Embryonic facial prominence (tissue), 1 donor: ENCODE measurements around the gene MFN2.
"Not testable (repeated sequence)": the region's sequence is repeated elsewhere in the genome, so short reads cannot be mapped to it uniquely, and the experiment has no call there.

ENCODE experiments used
- DNase-seq: peaks from one replicate; pipeline ENCODE4 v3.0.0-alpha.2; 2016; ENCODE audit errors: extremely low spot score

The MFN2 gene

DNA sequence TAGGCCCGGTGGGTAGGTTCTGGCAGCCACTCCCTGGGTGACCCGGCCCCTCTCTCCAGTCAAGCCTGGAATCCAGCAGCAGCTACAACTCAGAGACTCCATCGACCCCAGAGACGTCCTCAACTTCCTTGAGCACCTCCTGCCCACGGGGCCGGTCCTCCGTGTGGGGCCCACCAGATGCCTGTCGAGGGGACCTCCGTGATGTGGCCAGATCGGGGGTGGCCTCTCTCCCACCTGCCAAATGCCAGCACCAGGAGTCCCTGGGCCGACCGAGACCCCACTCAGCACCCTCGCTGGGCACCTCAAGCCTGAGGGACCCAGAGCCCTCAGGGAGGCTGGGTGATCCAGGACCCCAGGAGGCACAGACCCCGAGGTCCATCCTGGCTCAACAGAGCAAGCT is 41.8 kb downstream of the MFN2 start:
- DNase-seq: no peak

DNA sequence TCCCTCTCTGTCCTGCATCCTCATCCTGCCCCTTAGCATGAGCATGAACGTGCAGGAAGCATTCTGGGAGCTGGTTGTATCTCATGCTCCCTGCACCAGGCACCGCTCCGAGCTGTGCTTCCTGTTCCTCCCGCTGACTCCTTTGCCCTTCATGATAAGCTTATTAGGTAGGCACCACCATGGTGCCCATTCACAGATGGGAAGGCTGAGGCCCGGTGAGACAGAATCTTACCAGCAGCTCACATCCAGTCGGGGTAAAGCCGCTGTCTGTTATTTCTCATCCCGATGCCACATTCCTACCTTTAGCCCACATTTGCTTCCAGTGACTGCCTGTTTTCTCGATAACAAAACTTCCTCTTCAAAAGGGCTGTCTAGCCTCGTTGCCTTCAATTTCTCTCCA is 46.3 kb downstream of the MFN2 start:
- no peak for DNase-seq

DNA sequence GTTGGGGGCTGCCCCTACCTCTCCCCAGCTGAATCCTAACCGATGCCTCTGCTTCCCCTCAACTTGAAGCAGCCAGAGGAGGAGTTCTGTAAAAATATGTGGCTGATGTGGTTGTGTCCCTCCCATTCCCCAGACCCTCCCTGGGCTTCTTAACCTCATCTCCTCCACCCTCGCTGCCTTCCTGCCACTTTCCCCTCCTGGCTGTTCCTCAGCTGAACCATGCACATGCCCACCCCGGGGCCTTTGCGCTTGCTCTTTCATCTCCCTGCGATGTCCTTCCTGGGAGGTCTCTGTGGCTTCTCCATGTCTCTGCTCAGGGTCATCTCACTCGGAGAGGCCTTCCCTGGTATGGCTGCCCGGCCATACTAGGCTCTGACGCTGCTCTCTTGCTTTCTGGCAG is 48.0 kb downstream of the MFN2 start:
- DNase-seq: no peak

- DNase-seq: no peak
These were observed 48.8 kb downstream of the MFN2 start for GRCh38 chr1:12028957-12029511.

- no peak for DNase-seq
These were observed 49.6 kb downstream of the MFN2 start for GRCh38 chr1:12029720-12030339.

GRCh38 chr1:12031039-12031980 is 51.1 kb downstream of the MFN2 start:
- no peak for DNase-seq

DNA sequence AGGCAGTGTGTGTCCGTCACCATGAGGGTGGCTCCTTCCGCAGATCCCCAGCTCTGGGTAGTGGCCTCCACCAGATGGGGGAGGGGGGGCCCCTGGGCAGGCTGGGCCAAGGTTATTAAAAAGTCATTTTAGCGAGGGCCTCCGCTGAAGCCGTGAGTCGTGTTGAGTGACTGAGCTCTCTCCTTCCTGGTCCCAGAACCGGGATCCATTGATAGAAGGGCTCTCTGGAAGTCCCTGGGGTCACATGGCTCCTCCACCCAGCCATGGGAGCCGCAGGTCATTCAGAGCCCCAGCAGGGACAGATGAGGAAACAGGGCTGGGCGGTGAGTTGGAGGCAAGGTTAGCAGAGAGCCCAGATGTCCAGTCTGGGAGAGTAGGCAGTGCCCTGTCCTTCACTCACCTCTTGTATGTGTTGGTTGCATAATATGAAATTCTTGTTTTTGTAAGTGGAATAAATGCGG is 51.9 kb downstream of the MFN2 start:
- DNase-seq: no peak

- DNase-seq: not testable (repeated sequence)
These were observed 53.2 kb downstream of the MFN2 start for GRCh38 chr1:12033441-12033840.

DNA sequence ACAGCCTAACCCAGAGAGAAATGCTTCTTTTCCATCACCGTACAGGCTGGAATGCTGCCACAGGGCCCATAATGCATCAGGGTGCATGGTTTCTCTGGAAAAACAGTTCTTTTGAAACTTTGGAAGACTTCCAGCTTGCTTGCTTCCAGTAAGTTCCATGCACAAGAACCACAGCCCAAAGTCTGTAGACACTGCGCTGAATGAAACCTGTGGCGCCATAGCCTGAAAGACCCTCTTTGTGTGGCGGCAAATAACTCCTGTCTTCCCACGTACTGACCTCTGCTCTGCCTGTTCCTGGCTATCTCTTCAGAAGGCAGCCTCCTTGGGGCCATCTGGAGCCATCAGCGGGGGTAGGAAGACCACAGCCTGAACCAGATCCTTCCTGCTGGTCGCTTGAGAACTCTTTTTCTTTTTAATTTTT is 54.1 kb downstream of the MFN2 start:
- DNase-seq: peak; percentile 29

- DNase-seq: no peak
These were observed 55.1 kb downstream of the MFN2 start for GRCh38 chr1:12035312-12035711.

- no peak for DNase-seq
These were observed 57.5 kb downstream of the MFN2 start for GRCh38 chr1:12037486-12038355.

GRCh38 chr1:12038356-12039163 is 58.3 kb downstream of the MFN2 start:
- DNase-seq: no peak

- no peak for DNase-seq
These were observed 58.9 kb downstream of the MFN2 start for GRCh38 chr1:12039164-12039525.

DNA sequence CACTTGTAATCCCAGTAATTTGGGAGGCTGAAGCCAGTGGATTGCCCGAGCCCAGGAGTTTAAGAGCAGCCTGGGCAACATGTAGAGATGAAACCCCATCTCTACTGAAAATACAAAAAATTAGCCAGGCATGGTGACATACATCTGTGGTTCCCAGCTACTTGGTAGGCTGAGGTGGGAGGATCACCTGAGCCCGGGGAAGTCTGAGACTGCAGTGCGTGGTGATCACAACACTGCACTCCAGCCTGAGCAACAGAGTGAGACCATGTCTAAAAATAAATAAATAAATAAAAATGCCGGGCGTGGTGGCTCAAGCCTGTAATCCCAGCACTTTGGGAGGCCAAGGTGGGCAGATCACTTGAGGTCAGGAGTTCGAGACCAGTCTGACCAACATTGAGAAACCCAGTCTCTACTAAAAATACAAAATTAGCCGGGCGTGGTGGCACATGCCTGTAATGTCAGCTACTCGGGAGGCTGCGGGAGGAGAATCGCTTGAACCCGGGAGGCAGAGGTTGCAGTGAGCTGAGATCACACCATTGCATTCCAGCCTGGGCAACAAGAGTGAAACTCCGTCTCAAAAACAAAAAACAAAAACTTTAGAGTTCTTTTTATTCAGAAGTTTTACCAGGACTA is 59.7 kb downstream of the MFN2 start:
- not testable (repeated sequence) for DNase-seq

DNA sequence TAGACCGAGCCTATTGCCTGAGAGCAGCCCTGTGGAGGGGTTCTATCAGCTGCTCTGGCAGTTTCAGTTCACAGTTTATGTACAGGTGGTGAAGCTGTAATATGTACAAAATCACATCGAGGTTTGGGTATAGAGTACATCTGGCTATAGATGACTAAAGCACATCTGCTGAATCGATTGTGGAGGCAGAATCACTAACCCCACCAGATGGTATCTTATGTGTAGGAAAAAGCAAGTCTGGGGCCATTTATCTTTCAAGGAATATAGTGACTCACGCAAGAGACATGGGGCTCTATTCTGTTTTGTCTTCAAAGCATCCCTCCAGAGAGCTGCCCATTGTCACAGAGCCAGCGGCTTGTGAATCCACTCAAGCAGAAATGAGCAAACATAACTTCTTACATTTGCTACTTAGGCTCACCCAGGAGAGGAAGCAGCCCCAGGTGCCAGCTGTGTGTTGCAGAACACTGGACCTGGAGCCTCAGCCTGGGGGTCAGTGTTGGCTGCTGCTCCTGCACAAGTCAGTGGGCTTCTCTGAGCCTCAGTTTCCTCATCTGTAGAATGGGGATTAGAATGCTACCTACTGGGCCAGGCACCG is 60.3 kb downstream of the MFN2 start:
- no peak for DNase-seq

DNA sequence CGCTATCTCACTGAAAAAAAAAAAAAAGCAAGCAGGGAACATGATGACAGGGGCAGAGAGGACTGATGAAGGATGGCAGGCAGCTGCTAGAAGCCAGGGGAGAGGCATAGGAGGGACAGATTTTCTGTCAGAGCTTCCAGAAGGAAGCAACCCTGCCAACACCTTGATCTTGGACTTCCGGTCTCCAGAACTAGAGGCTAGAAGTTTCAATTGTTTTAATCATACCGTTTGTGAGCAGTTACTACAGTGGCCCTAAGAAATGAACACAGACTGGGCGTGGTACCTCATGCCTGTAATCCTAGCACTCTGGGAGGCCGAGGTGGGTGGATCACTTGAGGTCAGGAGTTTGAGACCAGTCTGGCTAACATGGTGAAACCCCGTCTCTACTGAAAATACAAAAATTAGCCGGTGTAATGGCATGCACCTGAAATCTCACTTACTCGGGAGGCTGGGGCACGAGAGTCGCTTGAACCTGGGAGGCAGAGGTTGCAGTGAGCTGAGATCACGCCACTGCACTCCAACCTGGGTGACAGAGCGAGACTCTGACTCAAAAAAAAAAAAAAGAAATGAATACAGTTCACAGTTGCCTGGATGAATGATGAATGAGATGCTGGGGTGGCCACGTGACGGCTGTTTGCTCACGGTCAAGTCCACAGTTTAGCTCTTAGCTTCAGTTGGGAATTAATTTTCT is 64.1 kb downstream of the MFN2 start:
- DNase-seq: not testable (repeated sequence)

DNA sequence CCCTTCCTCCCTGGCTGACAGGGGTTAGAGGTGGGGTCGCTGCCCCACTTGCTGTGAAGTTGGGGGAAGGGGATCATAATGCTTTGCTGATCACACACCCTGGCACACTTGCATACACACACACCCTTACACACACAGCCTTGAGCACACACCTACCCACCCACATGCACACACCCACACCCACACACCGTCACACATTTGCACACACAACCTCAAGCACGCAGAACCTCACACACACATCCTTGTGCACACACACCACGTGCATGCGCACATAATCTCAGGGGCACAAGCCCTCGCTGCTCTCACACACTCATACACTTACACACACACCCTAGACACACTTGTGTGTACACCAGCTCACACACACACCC is 66.5 kb downstream of the MFN2 start:
- no peak for DNase-seq

GRCh38 chr1:12047120-12047876 is 67.1 kb downstream of the MFN2 start:
- no peak for DNase-seq

- no peak for DNase-seq
These were observed 68.1 kb downstream of the MFN2 start for GRCh38 chr1:12048372-12048771.
